ENCODE measurements around the gene ACOX2.

GRCh38 chr3:58484722-58485069, 52.3 kb downstream of the ACOX2 start:
- no peak for TF ChIP-seq CTCF (IDR thresholded peaks at IDR 0.05; ENCODE audit: borderline replicate concordance, extremely low read depth, low read length, poor library complexity, severe bottlenecking)
- TF ChIP-seq EZH2 (IDR thresholded peaks at IDR 0.05; ENCODE audit: borderline replicate concordance, low read depth, low read length, severe bottlenecking), result no peak

All from DND-41 (cell line).